Measurements from ENCODE around the gene RBPMS2.

DNA sequence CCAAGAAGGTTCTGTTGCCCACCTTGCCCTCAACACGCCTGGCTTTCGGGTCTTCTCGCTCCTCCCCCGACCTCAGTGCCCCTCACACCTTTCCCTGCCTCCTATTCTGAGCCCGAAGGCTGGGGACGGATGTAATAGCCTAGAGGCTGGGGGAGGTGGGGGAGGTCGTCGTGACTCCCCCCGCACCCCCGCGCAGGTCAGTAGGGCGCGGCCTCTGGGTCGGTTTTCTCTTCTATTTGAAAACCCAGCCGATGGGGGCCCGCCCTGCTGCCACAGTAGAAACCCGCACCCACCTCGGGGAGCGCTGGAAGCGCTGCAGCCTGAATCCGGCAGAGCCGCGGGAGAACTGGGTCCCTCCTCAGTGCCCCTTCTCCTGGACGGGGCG, 1.0 kb upstream of the RBPMS2 start:
- TF ChIP-seq POLR2A (IDR thresholded peaks at IDR 0.05; ENCODE audit: low read depth, low read length) = no peak
- no peak for TF ChIP-seq POLR2AphosphoS5 (IDR thresholded peaks at IDR 0.05; ENCODE audit: low read depth, low read length)
- TF ChIP-seq PAX5 (IDR thresholded peaks at IDR 0.05; ENCODE audit: insufficient read depth, low read length, severe bottlenecking) = no peak
- no peak for TF ChIP-seq TAF1 (IDR thresholded peaks at IDR 0.05; ENCODE audit: low read depth, low read length)
